NK-92 (cell line): Measurements from ENCODE around the gene RPS15A.

Experiments
- DNase-seq: peaks from one replicate; lab custom pipeline; 2025; ENCODE audit not compliant: unreplicated experiment; lab: John Stamatoyannopoulos, UW

Gene RPS15A

DNA sequence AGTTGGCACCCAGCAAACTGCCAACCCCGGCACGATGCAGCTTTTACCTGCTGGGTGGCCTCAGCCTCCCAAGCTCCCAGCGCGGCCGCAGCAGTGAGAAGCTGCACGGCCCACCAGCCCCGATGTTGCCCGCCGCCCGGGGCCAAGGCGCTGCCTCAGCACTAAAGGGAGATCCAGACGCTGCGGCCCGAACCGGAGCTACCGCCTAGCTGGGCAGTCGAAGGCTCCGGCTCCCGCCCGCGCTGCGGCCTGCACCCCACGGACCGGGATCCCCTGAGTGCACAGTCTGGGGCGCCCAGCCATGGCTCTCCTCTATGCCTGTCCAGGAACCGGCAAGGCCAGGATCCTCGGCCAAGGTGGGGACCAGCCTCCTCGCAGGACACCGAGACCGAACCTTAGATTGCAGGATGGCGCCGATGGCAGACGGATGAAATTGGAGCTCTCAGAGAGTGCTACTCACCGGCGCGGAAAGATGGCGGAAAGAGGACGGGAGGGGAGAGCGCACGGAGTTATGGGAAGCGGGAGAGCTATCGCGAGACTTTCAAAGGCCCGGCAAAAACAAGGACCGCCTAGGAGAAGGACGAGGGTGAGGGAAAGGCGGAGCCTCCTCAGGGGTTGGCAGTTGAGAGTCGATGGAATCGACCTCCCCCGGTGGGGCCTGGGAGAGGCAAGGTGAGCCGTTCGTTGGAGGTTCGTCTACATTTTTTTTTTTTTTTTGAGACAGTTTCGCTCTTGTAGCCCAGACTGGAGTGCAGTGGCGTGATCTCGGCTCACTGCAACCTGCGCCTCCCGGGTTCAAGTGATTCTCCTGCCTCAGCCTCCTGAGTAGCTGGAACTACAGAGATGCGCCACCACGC, at the start of gene RPS15A:
TSS of gene RPS15A (minus strand) at position 485 of the 857 bp plus-strand sequence. CDS start 1,221 bp downstream, outside the sequence.
- DNase-seq, result peak; percentile 61

DNA sequence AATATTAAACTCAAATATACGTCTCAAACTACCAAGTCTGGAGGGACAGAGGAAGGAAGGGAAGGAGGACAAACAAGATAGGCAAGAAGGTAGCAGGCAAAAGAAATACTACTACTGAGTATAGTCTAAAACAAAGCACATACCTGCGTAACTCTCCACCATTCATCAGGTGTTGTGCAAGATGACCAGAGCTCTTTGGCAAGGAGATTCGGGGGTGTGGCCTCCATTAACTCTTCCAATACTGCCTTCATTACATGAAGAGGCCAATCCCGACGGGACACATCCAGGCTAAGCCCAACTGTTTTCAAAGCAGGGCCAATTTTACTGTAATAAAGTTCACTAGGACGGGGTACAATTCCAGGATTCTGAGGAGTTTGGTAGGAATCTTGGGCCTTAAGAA, 49.4 kb upstream of the RPS15A start:
- no peak for DNase-seq

DNA sequence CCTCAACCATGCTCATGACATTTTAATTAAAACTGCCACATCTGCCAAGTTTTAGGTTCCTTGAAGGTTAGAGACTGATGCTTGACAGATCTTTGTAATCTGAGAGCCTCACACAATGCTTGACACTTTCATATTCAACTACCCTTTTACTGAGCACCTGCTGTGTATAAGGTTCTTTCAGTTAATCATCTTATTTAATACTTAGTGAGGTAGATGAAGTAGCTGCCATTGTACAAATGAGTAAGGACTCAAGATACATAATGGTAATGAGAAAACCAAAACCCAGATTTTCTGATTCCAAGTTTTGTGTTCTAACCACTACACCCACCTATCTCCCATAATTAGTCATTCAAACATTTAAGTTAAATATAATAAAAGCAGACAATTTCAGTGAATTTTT, 46.6 kb upstream of the RPS15A start:
- DNase-seq, result no peak

DNA sequence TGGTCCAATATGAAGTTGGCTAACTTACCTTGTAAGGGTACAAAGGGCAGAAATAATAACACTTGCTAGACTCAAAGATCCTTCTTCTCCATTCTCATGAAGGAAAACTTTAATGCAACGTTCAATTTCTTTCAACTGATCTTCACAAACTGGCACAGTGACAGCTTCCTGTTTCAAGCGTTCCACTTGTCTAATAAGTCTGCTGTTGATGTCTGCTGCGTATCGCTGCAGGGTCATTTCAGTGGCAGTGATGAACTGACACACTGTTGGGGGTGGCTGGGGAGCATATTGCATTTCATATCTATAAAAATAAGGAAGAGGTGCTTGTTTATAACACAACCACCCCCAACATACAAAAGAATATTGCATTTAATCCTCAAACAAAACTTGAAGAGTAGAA, 44.7 kb upstream of the RPS15A start:
- no peak for DNase-seq

DNA sequence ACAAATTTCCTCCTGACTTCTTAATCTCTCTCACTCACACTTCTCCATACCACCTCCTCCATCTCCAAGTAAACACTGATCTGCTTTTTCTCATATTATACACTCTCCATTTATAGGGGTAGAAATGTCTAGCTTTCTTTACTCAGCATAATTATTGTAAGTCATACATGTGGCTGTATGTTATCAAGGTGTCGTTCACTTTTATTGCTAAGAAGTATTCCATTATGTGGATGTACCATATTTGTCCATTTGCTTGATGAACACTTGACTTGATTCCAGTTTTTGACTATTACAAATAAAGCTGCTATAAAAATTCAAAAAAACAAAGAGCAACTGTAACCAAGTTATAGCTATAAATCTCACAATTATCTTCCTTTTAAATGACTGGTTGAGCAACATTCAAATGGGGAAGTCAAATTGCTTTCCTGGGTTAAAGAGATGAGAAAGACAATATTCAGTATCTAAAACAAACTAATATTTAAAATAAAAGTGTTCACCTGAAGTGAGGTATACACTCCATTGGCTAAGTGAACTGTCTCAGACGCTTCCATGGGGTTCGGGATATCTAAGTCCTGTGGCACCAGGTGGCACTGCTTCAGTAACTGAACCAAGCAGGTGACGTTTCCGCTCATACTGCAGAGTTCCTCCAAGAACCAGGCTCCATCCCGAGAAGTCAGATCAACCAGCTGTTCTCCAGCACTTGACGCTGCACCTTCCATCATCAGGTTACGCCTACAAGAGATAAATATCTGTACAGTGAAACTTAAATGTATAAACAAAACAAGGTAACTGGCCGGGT, 43.8 kb upstream of the RPS15A start:
- DNase-seq, result no peak

DNA sequence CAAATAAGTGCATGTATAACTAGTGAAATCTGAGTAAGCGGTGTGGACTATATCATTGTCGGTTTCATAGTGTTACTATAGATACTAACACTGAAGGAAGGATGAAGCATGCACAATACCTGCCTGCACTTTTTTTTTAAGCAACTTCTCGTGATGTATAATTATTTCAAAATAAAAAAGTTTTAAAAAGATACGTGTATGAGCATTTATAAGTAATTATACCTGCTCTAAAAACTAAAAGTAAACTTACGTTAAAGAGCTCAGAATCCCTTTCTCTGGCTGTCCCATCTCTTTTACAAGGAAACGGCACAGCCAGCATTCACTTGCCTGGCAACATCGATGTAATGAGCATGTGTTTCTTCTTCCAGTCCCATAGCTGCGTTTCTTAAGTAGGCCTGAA, 42.5 kb upstream of the RPS15A start:
- no peak for DNase-seq

DNA sequence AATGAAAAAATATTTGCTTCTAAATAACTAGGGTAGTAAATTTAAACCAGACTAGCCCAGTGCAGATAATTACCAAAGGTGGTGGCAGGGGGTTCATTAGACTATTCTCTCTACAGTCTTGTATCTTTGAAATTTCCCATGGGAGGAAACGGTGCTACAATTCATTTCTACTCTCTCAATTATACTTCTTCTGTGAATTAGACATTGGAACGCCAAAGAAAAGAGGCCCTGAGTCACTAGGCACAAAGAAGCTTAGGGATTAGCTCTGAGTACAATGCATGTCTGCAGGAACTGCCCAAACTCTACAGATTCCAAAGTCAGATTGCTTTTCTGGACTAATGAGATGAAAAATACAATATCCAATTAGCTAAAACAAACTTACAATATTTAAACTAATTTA, 41.9 kb upstream of the RPS15A start:
- no peak for DNase-seq

DNA sequence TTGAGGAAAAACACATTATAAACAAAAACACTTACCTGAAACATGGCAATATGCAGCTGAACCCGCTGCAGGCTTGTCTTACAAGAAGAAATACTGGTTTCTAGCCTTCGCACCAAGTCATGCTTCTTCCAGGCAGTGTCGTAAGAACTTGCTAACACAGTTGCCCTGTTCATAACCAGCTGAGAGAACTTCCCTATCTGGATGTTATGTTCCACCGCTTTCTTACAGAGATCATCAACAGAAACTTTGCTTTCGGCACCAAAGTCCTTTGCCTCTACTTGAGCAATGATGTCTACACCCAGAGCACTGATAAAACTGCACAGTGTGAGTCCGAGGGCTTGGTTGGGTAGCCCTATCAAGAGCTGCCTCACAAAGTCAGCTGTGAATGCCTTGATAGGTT, 39.1 kb upstream of the RPS15A start:
- no peak for DNase-seq

DNA sequence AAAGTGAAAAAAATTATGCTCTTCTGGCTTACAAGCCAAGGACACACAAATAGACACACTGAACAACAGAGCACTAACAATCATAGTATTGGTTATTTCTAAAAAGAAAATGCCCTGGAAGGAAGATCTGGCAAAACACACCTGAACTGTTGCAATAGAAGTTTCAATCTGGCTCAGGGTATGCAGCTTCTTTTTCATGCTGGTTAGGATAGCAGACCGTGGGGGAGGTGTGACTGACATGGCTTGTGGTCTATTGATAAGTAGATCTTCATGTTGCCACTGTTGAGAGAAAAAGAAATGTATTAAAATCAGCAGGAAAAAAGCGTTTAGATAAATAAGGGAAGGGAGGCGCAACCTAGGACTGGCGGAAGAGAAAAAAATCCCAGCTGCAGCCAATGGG, 37.8 kb upstream of the RPS15A start:
- DNase-seq, result no peak

DNA sequence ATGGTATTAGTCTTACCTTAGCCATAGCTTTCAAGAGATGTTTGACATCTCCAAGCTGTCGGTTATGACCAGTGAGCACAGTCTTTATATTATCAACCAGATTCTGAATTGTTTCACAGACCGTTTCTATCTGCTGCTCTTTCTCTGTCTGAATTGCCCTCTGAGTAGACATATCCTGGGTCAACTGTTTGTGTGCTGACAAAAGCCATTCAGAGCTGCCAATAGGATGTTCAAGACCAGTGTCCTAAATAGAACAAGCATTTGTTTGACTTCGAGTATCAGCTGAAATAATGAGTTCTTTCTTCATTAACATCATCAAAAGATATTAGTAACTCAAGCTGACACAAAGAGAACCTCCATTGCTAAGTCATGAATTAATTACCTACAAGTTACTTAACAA, 26.2 kb upstream of the RPS15A start:
- no peak for DNase-seq

DNA sequence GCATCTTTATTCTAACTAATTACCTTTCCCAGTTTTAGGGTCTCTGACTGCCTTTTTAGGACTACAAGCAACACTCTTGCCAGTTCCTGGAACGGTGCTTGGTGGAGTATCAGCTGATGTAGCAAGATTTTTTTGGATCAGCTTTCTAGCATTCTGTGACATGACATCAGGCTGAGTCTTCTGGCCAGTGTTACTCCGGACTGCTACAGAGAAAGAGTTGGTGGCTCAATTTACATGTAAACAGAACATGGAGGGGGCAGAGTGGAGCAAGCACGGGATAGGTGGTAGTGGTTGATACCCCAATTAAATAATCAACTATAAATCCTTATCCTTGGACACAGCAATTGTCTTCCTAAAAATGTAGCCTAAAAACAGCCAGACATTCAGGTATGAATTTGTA, 21.8 kb upstream of the RPS15A start:
- no peak for DNase-seq

DNA sequence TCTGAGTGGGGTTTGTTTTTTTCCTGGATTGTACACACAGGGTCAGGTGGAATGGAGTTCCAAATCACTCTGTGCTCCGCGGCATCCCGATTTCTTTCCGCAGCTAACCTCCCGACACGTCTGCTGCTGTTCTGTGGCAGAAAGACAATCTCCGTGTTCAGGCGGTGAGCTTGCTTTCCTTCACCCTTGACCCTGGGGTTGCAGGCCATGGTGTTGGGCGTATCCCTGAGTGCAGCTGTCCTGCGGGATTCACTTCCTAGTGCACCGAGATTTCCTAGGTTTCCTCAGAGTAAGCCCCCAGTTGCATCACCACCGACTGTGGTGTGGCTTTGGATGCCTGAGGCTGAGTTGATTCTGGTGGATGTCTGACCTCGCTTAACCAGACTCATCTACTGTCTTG, 19.0 kb upstream of the RPS15A start:
- no peak for DNase-seq

DNA sequence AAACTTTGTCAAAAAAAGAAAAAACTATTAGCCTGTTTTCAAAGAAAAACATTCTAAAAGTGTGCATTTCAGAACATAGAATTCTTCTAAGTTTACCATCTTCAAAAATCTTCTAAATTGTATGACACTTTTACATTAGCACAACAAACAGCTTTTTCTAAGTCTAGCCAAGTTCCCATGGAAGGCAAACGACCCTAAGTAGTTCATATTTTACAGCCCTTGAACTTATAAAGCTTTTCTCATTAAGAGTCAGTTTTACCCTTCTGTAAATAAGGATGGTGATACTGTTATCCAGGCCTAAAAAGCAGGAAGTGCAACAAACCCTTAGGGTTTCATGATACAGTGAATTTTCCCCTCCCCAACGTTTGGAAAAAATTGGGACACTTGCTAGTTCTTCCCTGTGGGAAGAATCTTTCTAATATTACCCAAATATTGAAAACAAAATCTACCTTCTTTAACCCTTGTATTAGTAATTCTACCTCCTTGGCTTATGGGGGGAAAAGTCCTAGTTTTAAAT, 15.2 kb upstream of the RPS15A start:
- no peak for DNase-seq

DNA sequence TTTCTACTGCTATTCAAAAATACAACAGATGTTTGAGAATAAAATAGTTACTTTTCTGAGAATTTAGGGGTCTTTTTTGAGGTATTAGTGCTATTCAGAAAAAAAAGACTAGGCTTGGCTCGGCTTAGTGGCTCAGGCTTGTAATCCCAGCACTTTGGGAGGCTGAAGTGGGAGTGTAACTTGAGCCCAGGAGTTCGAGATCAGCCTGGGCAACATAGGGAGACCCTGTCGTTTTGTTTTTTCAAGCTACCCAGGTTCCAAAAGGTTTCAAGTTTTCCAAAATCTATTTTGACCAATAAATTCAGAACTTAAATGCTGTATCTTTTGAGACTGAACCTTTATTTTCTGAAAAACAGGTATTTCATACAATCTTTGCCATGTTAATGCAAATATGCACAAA, 14.4 kb upstream of the RPS15A start:
- no peak for DNase-seq

DNA sequence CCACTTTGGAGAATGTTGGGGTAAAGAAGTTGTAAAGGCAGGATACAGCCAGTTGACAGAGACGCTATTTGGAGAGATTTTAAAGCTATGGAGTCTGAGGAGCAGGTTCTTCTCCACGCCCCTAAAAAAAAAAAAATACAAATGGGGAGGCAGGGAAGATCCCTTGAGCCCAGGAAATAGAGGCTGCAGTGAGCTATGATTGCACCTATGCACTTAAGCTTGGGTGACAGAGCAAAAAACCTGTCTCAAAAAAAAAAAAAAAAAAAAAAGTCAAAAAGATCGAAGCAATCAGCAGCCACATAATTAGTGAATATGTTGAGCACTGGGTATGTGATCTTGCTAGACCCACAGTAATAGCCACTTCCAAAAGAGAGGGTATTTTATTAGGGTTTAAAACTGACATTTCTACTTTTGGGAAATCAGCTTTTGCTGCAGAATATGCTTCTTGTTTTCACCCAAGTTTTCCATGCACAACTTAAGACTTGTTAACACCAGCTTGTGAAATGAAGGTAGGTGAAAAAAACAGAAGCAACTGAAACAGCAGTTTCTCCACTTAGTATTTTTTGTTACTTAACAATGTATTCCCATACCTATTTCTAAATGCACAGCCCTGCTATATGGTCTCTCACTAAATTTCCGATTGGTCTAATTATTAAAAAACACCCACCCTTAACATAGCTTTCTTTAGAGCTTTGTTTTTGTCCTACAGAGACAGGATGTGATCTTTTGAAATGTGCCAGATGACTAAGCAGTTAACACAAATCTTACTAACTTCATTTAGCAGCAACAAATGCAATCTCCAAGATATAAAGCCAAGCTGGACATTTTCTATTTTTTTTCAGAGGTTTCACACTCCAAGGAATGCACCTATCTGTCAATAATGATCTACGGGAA, 13.7 kb upstream of the RPS15A start:
- no peak for DNase-seq

DNA sequence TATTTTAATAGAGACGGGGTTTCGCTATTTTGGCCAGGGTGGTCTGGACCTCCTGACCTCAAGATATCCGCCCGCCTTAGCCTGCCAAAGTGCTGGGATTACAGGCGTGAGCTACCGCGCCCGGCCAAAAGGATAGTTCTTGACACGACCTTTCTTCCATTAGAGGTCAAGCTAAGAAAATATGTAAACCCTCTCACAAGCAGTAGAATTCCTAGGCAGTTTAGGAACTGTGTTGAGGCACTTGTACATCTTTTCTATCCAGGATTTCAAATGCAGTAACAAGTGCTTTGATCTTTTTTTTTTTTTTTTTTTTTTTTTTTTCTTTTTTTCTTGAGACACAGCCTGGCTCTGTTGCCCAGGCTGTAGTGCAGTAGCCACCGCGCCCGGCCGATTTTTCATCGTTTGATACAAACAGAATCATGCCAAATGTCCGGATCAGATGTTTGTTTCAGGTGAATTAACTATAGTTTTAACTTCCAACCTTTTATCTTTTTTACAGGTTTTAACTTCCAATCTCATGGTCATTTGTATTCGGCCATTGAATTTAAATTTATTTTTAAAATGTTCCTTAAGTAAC, 12.7 kb upstream of the RPS15A start:
- no peak for DNase-seq

DNA sequence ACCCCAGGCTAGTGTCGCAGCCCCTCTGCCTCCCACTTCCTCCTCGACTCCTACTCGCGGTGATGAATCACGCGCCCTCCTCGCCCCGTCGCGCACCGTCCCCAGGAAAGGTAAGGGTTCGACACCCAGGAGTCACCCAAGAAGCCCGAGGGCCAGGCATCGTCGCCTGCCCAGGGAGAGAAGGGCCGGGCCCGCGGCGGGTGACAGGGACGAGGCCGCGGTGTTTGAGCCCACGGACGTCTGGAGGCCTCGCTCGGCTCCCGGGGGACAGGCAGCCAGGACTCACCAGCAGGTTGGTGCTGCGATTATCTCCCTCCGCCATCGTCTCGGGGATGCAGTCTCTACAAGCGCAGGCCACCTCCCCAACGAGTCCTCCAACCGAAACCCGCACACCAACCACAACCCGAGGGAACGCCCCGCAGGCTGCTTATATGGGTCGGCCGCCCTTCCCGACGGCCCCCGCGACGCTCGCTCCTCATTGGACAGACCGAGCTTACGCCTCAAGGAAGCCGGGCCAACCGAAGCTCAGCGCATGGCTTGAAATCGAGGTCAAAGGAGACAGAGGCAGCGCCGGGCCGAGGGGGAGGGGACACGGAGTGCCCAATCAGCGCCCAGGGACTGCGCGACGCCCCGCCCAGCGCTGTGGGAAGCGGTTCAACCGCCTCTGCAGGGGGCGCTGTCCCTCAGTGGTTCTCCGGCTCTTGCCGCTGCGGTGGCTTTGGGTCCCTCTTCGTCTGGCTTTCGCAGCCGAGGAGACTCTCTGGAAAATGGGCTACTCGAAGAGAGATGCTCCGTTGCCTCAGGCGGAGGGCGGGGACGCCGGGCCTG, 11.2 kb upstream of the RPS15A start, which contains the start of gene ARL6IP1:
TSS of gene ARL6IP1 (minus strand) at position 405 of the 828 bp plus-strand sequence. CDS start at position 322, 83 bp downstream.
- peak; percentile 78 for DNase-seq

DNA sequence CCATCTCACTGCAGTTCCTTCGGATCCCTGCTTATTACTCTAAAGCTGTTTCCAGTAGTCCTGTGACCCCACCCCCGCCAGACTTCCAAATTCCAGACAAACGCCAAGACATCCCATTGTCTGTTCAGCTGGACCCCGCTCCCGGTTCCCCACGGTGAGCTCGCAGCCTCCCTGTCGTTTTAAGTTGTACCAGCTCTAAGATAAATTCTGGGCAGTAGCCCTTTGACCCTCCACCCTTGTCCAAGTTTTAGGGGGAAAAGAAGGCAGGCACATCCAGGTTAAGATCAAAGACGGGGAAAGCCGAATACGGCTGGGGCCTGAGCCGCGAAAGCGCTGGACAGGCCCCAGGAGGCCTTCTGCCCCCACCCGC, 10.6 kb upstream of the RPS15A start:
- no peak for DNase-seq

DNA sequence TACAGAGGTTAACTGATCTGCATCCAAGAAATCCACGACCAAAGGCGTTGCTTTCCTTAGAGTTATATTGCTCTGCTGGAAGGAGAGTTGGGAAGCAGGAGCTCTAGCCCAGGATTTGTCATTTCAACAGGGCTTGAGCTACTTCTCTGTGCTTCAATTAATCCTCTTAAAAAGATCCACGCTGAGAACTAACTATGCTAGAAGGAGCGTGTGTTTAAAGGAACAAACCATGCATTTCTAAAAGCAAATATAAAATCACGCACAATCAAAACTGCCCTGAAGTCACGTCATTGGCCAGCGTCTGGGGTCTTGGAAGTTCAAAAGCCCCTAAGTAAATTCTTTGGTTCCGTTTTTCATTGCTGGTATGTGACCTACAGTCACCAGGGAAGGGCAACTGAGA, 10.2 kb upstream of the RPS15A start:
- DNase-seq, result no peak

DNA sequence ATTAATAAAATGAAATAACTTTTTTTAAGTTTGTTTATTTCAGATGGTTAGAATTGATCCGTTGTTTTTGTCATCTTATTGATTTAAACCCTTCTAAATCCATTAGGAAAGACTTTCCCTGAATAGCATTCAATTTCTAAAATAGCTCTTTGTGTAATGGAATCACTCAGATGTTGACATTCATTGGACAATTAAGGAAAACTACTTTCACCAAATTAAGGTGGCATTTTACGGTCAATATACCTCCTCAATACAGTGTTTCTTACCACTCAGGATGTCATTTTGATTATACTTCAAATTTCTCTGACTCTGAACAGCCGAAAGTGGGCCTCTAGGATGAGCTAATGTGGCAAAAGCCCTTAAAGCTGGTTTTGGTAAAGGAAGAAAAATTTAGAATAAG, 9.4 kb upstream of the RPS15A start:
- no peak for DNase-seq
